Endothelial cell of umbilical vein (primary cell): Measurements from ENCODE around the gene CLCN4. TPM values are rescaled to one million over a fixed set of nuclear protein-coding genes. Genes with fewer than 3 reads are reported as not detected.

Source experiments
- BruUV-seq: library from RNA; stranded (reverse); fragments of 400-500 nt; replicated peaks from 2 replicates; lab custom pipeline; 2021; lab: Mats Ljungman, UMichigan
- CTCF ChIA-PET: fragments of 300-600, 350-600 bp; sonication (Branson Sonifier 250); formaldehyde crosslinking; loops from one replicate; lab custom pipeline; 2021; ENCODE audit warnings: antibody characterized with exemption, inconsistent platforms; lab: Charles Lee
- POLR2A ChIA-PET: fragments of 300-600, 350-600 bp; sonication (Branson Sonifier 250); formaldehyde crosslinking; loops from one replicate; lab custom pipeline; 2021; ENCODE audit warnings: antibody characterized with exemption, inconsistent platforms; lab: Charles Lee
- DNase-seq: peaks from one replicate; pipeline ENCODE4 v3.0.0-alpha.2; 2011; ENCODE audit warnings: low read depth, low spot score
- FAIRE-seq: peaks from 2 replicates; lab custom pipeline; 2011; peaks lifted over from hg19 to GRCh38; lab: Jason Lieb, UNC
- H2AFZ ChIP-seq: 2 replicates; pipeline ENCODE4 v1.6.0; 2012; ENCODE audit warnings: low read depth, low read length, control low read depth, inconsistent platforms
- H3K27ac ChIP-seq: 2 replicates; pipeline ENCODE4 v1.5.1; 2011; ENCODE audit warnings: low read depth, mild to moderate bottlenecking, control low read depth, low read length, moderate library complexity; ENCODE audit not compliant: insufficient read depth
- H3K27me3 ChIP-seq, 2 experiments: 2 replicates each; pipeline versions ENCODE4 v1.6.0 to v1.6.1; 2011; ENCODE audit warnings: low read length in 2 of 2, mixed read lengths in 1 of 2; ENCODE audit not compliant: control insufficient read depth in 2 of 2, insufficient read depth in 2 of 2
- H3K36me3 ChIP-seq, 2 experiments: 2 replicates in 1 of 2; 3 replicates in 1 of 2; pipeline ENCODE4 v1.5.1; 2011; ENCODE audit warnings: low read length in 2 of 2, mild to moderate bottlenecking in 1 of 2, moderate library complexity in 1 of 2; ENCODE audit not compliant: control insufficient read depth in 2 of 2, insufficient read depth in 2 of 2; ENCODE audit errors: extremely low read depth in 1 of 2
- H3K4me1 ChIP-seq: 3 replicates; pipeline ENCODE4 v1.5.1; 2011; ENCODE audit warnings: mild to moderate bottlenecking, low read length; ENCODE audit not compliant: control insufficient read depth, insufficient read depth; ENCODE audit errors: extremely low read depth
- H3K4me2 ChIP-seq: 2 replicates; pipeline ENCODE4 v1.6.1; 2011; ENCODE audit warnings: low read length, control low read depth, mixed read lengths; ENCODE audit not compliant: insufficient read depth
- H3K4me3 ChIP-seq, 3 experiments: fragments of 200-600 bp in 1 of 3; sonication (generic), shearing (Covaris generic) in 1 of 3; replicated peaks in 1 of 3; 2 replicates each; pipeline ENCODE4 v1.5.1; 2011 to 2016; ENCODE audit warnings: control low read depth in 3 of 3, low read length in 3 of 3, mild to moderate bottlenecking in 2 of 3, inconsistent platforms in 1 of 3, low read depth in 1 of 3, moderate library complexity in 1 of 3; ENCODE audit not compliant: insufficient read depth in 1 of 3
- H3K79me2 ChIP-seq: 2 replicates; pipeline ENCODE4 v1.6.0; 2012; ENCODE audit warnings: low read length, inconsistent platforms; ENCODE audit not compliant: control insufficient read depth, insufficient read depth
- H3K9ac ChIP-seq: replicated peaks from 2 replicates; pipeline ENCODE3; 2011; ENCODE audit warnings: low read length, control low read depth; ENCODE audit not compliant: insufficient read depth; ENCODE audit errors: extremely low read depth
- H3K9me1 ChIP-seq: replicated peaks from 3 replicates; pipeline ENCODE4 v1.6.0; 2011; ENCODE audit warnings: mild to moderate bottlenecking, low read length; ENCODE audit not compliant: control insufficient read depth, insufficient read depth; ENCODE audit errors: extremely low read depth
- H3K9me3 ChIP-seq: replicated peaks from 2 replicates; pipeline ENCODE4 v1.5.1; 2012; ENCODE audit warnings: low read length, inconsistent platforms; ENCODE audit not compliant: control insufficient read depth, insufficient read depth
- H4K20me1 ChIP-seq: replicated peaks from 2 replicates; pipeline ENCODE3; 2011; ENCODE audit warnings: mild to moderate bottlenecking, low read length; ENCODE audit not compliant: control insufficient read depth, insufficient read depth; ENCODE audit errors: extremely low read depth
- CTCF ChIP-seq, 2 donors: IDR thresholded peaks; 1 replicate in 1 of 2; 2 replicates in 1 of 2; pipeline ENCODE4 v1.5.1; 2011; ENCODE audit warnings: low read length in 2 of 2, mild to moderate bottlenecking in 2 of 2, moderate library complexity in 2 of 2, control low read depth in 1 of 2, inconsistent platforms in 1 of 2, low read depth in 1 of 2; ENCODE audit not compliant: insufficient read depth in 1 of 2; ENCODE audit errors: extremely low read depth in 1 of 2
- EZH2 ChIP-seq: IDR thresholded peaks from 2 replicates; pipeline ENCODE4 v1.6.1; 2012; ENCODE audit warnings: borderline replicate concordance, low read depth, mild to moderate bottlenecking, moderate library complexity, low read length, inconsistent platforms; ENCODE audit not compliant: severe bottlenecking
- FOS ChIP-seq: IDR thresholded peaks from 2 replicates; pipeline ENCODE4 v1.6.1; 2011; ENCODE audit warnings: mild to moderate bottlenecking, low read length, moderate library complexity, borderline replicate concordance; ENCODE audit not compliant: insufficient read depth
- MYC ChIP-seq: IDR thresholded peaks from one replicate; pipeline ENCODE4 v1.6.1; 2011; ENCODE audit warnings: mild to moderate bottlenecking, low read depth, low read length
- POLR2A ChIP-seq: IDR thresholded peaks from 2 replicates; pipeline ENCODE4 v1.6.1; 2012; ENCODE audit warnings: low read depth, mild to moderate bottlenecking, control low read depth, low read length
- POLR2AphosphoS5 ChIP-seq: IDR thresholded peaks from 2 replicates; pipeline ENCODE4 v1.6.1; 2012; ENCODE audit warnings: low read depth, mild to moderate bottlenecking, control low read depth, low read length, moderate library complexity; ENCODE audit not compliant: insufficient read depth
- dilution Hi-C: fragments of 300-500 bp; cut with MboI; formaldehyde crosslinking; loops from one replicate; pipeline ENCODE4 v1.15.0; 2019; ENCODE audit warnings: low sequenced_read_pairs; ENCODE audit not compliant: extremely low pct_ligation_motif_present
- intact Hi-C: fragments of 100-400 bp; cut with micrococcal nuclease; formaldehyde crosslinking; loops from one replicate; pipeline ENCODE4 v1.10.0; 2022
- polyA plus RNA-seq, 4 experiments: library from polyadenylated mRNA; depleted of rRNA in 3 of 4; stranded (reverse) in 3 of 4; unstranded in 1 of 4; fragments of >200 nt; gene quantifications; 2 replicates each; pipeline versions ENCODE4 v1.2.1 to v1.2.3, GENCODE V29; 2011 to 2012; ENCODE audit warnings: missing spikeins in 1 of 4
- total RNA-seq: library from RNA; stranded (reverse); gene quantifications from 2 replicates; pipeline ENCODE4 v1.2.3, GENCODE V29; 2021
- TF ChIP-seq, protein P1 (sequence below): IDR thresholded peaks from 2 replicates; pipeline ENCODE4 v1.6.1; 2011; ENCODE audit not compliant: insufficient read depth, insufficient read length

Gene CLCN4
- total and polyA plus RNA-seq, 2 donors (not counting 3 experiments of a cell fraction or from before 2014, with no cell fraction given), result 7.6 to 19.8 TPM

DNA sequence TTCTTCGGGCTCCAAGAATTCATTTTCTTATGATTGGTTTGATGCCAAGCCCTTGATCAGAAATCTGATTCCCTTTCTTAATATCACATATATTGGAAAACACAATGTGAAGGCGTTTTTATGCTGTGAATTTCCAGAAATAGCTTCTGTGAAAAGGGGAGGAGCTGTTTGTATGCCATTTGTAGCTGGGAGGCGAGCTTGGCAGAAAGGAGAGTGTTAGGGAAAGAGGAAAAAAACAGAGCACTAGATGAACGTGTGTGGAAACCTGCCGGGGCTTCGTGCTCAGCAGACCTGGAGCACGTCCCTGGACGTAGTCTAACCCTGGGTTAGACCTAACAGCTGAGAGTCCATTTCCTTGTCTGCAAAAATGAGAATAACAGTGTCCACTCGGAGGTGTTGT is 3.4 kb downstream of the CLCN4 start:
- Histone ChIP-seq H3K27ac (no peak overlapping the region), H3K27me3 (no peaks in the 10 kb centered on the region), H3K79me2 (peaks cover 3% of the 10 kb centered on the region), H3K9ac (no peak overlapping the region), H3K4me3 (no peak overlapping the region), H3K36me3 (no peaks in the 10 kb centered on the region), H3K9me1 (no peaks in the 10 kb centered on the region), H3K9me3 (no peaks in the 10 kb centered on the region), H4K20me1 (no peaks in the 10 kb centered on the region), H2AFZ (no peak overlapping the region), H3K4me2 (no peak overlapping the region), H3K4me1 (peaks cover 9% of the 10 kb centered on the region)
- ChIA-PET CTCF (no interaction called here), POLR2A (no interaction called here)
- no peak for DNase-seq
- no peak for FAIRE-seq
- intact Hi-C loops (no loop called here), dilution Hi-C loops (no loop called here)
- BruUV-seq, result no TSS peak
- TF ChIP-seq POLR2A (no peak), EZH2 (no peak), CTCF (IDR thresholded peaks at IDR 0.05; ENCODE audit: extremely low read depth in 1 of 2, insufficient read depth in 1 of 2, low read depth in 1 of 2, low read length in 2 of 2) (no peak), MYC (no peak), FOS (no peak), POLR2AphosphoS5 (no peak)
- TF ChIP-seq, protein P1, sequence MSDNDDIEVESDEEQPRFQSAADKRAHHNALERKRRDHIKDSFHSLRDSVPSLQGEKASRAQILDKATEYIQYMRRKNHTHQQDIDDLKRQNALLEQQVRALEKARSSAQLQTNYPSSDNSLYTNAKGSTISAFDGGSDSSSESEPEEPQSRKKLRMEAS, result no peak
